Stimulated activated CD4-positive, alpha-beta T cell treated with anti-CD3 and anti-CD28 coated beads, Interleukin-15, amount 100 ng/mL, for 1 hour (primary cell): ENCODE data around the gene UGT1A10.
"Not testable (repeated sequence)": the region's sequence is repeated elsewhere in the genome, so short reads cannot be mapped to it uniquely, and the experiment has no call there.

ENCODE experiments used
- DNase-seq, 2 donors: peaks; one replicate each; pipeline ENCODE4 v3.0.0-alpha.2; 2020; ENCODE audit warnings: low read depth in 1 of 2, low spot score in 1 of 2

The UGT1A10 gene

GRCh38 chr2:233691443-233692433 lies 55.5 kb downstream of the UGT1A10 start:
- no peak for DNase-seq

- no peak for DNase-seq
These were observed 56.4 kb downstream of the UGT1A10 start, which contains the start of gene UGT1A6 for GRCh38 chr2:233692648-233693047. TSS of gene UGT1A6 (plus strand) at chr2:233692890. CDS start at chr2:233693005, 115 bp downstream.

- no peak for DNase-seq
These were observed 57.7 kb downstream of the UGT1A10 start for GRCh38 chr2:233693963-233694362.

GRCh38 chr2:233698740-233699139 lies 62.5 kb downstream of the UGT1A10 start:
- DNase-seq, result no peak

- no peak for DNase-seq
These were observed 63.3 kb downstream of the UGT1A10 start for GRCh38 chr2:233699424-233700027.

GRCh38 chr2:233700028-233700635 lies 63.9 kb downstream of the UGT1A10 start:
- no peak for DNase-seq

GRCh38 chr2:233700842-233701241 lies 64.6 kb downstream of the UGT1A10 start:
- DNase-seq, result not testable (repeated sequence)

GRCh38 chr2:233702238-233702637 lies 66.0 kb downstream of the UGT1A10 start:
- DNase-seq, result no peak

- DNase-seq, result no peak
These were observed 69.8 kb downstream of the UGT1A10 start for GRCh38 chr2:233705911-233706506.

GRCh38 chr2:233706720-233707119 lies 70.5 kb downstream of the UGT1A10 start:
- DNase-seq, result no peak

- no peak for DNase-seq
These were observed 71.8 kb downstream of the UGT1A10 start for GRCh38 chr2:233707940-233708644.

- DNase-seq, result no peak
These were observed 72.7 kb downstream of the UGT1A10 start for GRCh38 chr2:233708942-233709341.

GRCh38 chr2:233711312-233712008 lies 75.2 kb downstream of the UGT1A10 start:
- peak; percentile 21 to 45 for DNase-seq

GRCh38 chr2:233712611-233713261 lies 76.5 kb downstream of the UGT1A10 start, which contains the start of gene UGT1A5:
TSS of gene UGT1A5 (plus strand) at chr2:233712907. CDS start at chr2:233712992, 85 bp downstream.
- no peak for DNase-seq

GRCh38 chr2:233713262-233713615 lies 77.0 kb downstream of the UGT1A10 start:
- DNase-seq, result no peak

- no peak for DNase-seq
These were observed 77.9 kb downstream of the UGT1A10 start for GRCh38 chr2:233714121-233714520.

- DNase-seq, result no peak
These were observed 82.3 kb downstream of the UGT1A10 start, which contains the start of gene UGT1A4 for GRCh38 chr2:233718552-233718951. TSS of gene UGT1A4 (plus strand) at chr2:233718736. CDS start at chr2:233718821, 85 bp downstream.

- DNase-seq, result no peak
These were observed 92.6 kb downstream of the UGT1A10 start, which contains the start of gene UGT1A3 for GRCh38 chr2:233728723-233729301. TSS of gene UGT1A3 (plus strand) at chr2:233729042. CDS start at chr2:233729127, 85 bp downstream.
